ENCODE results near the gene CBFA2T2.

The CBFA2T2 gene

DNA sequence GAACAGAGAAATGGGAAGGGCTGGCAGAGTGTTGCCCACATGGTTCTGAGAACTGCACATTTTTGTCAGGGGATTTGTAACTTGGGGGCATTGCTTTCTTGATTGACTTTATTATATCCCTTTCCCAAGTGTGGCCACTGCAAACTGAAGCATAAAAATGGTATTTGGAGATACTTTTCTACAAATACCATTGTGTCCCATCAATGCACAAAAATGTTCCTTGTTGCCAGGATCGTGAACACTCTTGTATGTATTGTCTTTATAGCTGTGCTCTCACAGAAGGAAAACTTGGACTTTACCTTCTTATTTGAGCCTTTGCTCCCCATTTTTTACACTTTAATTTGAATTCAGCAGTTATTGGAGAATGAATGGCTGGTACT, 115.1 kb downstream of the CBFA2T2 start:
- Histone ChIP-seq H3K14ac (ENCODE audit: low read length) (no peak overlapping the region), H3K4me2 (ENCODE audit: low read length) (no peak overlapping the region), H3K9me3 (ENCODE audit: insufficient read depth, low read depth, low read length) (no peaks in the 10 kb centered on the region), H3K79me2 (ENCODE audit: control insufficient read depth, insufficient read depth, low read length, poor library complexity) (no peaks in the 10 kb centered on the region), H4K91ac (ENCODE audit: low read depth, low read length) (no peak overlapping the region), H3K18ac (ENCODE audit: low read length) (no peak overlapping the region), H4K8ac (ENCODE audit: low read depth, low read length) (no peak overlapping the region), H3K9ac (ENCODE audit: low read length) (no peak overlapping the region), H3K23ac (ENCODE audit: low read length) (no peak overlapping the region), H3K4me3 (ENCODE audit: low read depth, low read length) (no peak overlapping the region), H2AK5ac (ENCODE audit: low read length) (no peak overlapping the region), H2BK5ac (ENCODE audit: low read depth, low read length, poor library complexity) (no peak overlapping the region), H3K4me1 (ENCODE audit: control insufficient read depth in 1 of 2, insufficient read depth in 2 of 2, low read length in 2 of 2) (no peaks in the 10 kb centered on the region), H2AFZ (ENCODE audit: insufficient read depth, low read length, poor library complexity) (no peak overlapping the region), H2BK120ac (ENCODE audit: insufficient read depth, low read length, poor library complexity) (no peak overlapping the region), H3K27ac (ENCODE audit: low read depth, low read length) (no peak overlapping the region), H3K27me3 (ENCODE audit: insufficient read depth, low read length) (no peaks in the 10 kb centered on the region), H3K36me3 (ENCODE audit: control insufficient read depth in 1 of 2, insufficient read depth in 2 of 2, low read length in 2 of 2) (peaks cover 2 to 3% of the 10 kb centered on the region in 2 experiments), H3K79me1 (ENCODE audit: low read length) (no peaks in the 10 kb centered on the region), H3K4ac (ENCODE audit: low read depth, low read length) (no peak overlapping the region), H2BK12ac (ENCODE audit: low read length) (no peak overlapping the region), H4K12ac (ENCODE audit: low read depth, low read length) (no peak overlapping the region)
- WGBS (ENCODE audit: extremely low coverage, insufficient coverage, insufficient read length) = no CpG with 5 or more reads among the region's 1 CpG
- no peak for DNase-seq

DNA sequence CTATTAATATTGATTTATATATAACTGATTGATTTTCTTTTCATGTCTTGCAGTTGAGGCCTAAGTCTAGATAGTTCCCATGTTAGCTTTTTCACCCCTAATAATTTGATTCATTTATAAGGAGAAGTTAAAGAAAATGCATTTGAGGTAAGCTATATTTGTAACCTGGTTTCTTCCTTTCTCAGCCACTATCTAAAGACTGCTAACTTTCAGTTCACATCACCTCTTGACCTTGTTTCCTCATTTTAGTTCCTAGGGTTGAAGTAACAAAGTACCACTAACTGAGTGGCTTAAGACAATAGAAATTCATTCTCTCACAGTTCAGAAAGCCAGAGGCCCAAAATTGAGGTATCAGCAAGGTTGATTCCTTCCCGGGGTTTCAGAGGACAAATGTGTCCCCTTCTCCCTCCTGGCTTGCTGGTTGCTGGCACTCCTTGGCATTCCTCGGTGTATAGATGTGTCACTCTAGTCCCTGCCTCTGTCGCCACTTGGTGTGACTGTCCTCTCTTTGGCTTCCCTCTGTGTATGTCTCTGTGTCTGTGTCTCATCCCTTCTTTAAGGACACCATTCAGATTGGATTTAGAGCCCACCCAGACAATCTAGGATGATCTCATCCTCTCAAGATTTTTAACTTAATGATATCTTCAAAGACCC, 116.3 kb downstream of the CBFA2T2 start:
- Histone ChIP-seq H4K91ac (ENCODE audit: low read depth, low read length) (no peak overlapping the region), H3K27me3 (ENCODE audit: insufficient read depth, low read length) (no peaks in the 10 kb centered on the region), H3K23ac (ENCODE audit: low read length) (no peak overlapping the region), H2BK5ac (ENCODE audit: low read depth, low read length, poor library complexity) (no peak overlapping the region), H3K27ac (ENCODE audit: low read depth, low read length) (no peak overlapping the region), H2BK12ac (ENCODE audit: low read length) (no peak overlapping the region), H3K36me3 (ENCODE audit: control insufficient read depth in 1 of 2, insufficient read depth in 2 of 2, low read length in 2 of 2) (peaks cover 6 to 7% of the 10 kb centered on the region in 2 experiments), H2AFZ (ENCODE audit: insufficient read depth, low read length, poor library complexity) (no peak overlapping the region), H4K12ac (ENCODE audit: low read depth, low read length) (no peak overlapping the region), H2BK120ac (ENCODE audit: insufficient read depth, low read length, poor library complexity) (no peak overlapping the region), H3K4ac (ENCODE audit: low read depth, low read length) (no peak overlapping the region), H2AK5ac (ENCODE audit: low read length) (no peak overlapping the region), H3K9me3 (ENCODE audit: insufficient read depth, low read depth, low read length) (no peaks in the 10 kb centered on the region), H3K14ac (ENCODE audit: low read length) (no peak overlapping the region), H3K9ac (ENCODE audit: low read length) (no peak overlapping the region), H3K4me3 (ENCODE audit: low read depth, low read length) (no peak overlapping the region), H3K4me1 (ENCODE audit: control insufficient read depth in 1 of 2, insufficient read depth in 2 of 2, low read length in 2 of 2) (no peaks in the 10 kb centered on the region), H4K8ac (ENCODE audit: low read depth, low read length) (no peak overlapping the region), H3K4me2 (ENCODE audit: low read length) (no peak overlapping the region), H3K79me2 (ENCODE audit: control insufficient read depth, insufficient read depth, low read length, poor library complexity) (no peaks in the 10 kb centered on the region), H3K18ac (ENCODE audit: low read length) (no peak overlapping the region), H3K79me1 (ENCODE audit: low read length) (no peaks in the 10 kb centered on the region)
- WGBS (ENCODE audit: extremely low coverage, insufficient coverage, insufficient read length) = no CpG with 5 or more reads among the region's 3 CpGs
- no peak for DNase-seq

- Histone ChIP-seq H3K9ac (ENCODE audit: low read length) (no peak overlapping the region), H2BK12ac (ENCODE audit: low read length) (no peak overlapping the region), H3K79me2 (ENCODE audit: control insufficient read depth, insufficient read depth, low read length, poor library complexity) (no peaks in the 10 kb centered on the region), H3K79me1 (ENCODE audit: low read length) (no peaks in the 10 kb centered on the region), H4K12ac (ENCODE audit: low read depth, low read length) (no peak overlapping the region), H3K14ac (ENCODE audit: low read length) (no peak overlapping the region), H3K36me3 (ENCODE audit: control insufficient read depth in 1 of 2, insufficient read depth in 2 of 2, low read length in 2 of 2) (peaks cover 3 to 10% of the 10 kb centered on the region in 2 experiments), H3K23ac (ENCODE audit: low read length) (no peak overlapping the region), H2AK5ac (ENCODE audit: low read length) (no peak overlapping the region), H2BK120ac (ENCODE audit: insufficient read depth, low read length, poor library complexity) (no peak overlapping the region), H3K4me1 (ENCODE audit: control insufficient read depth in 1 of 2, insufficient read depth in 2 of 2, low read length in 2 of 2) (no peaks in the 10 kb centered on the region), H3K27me3 (ENCODE audit: insufficient read depth, low read length) (no peaks in the 10 kb centered on the region), H3K4me3 (ENCODE audit: low read depth, low read length) (no peak overlapping the region), H3K27ac (ENCODE audit: low read depth, low read length) (no peak overlapping the region), H3K4me2 (ENCODE audit: low read length) (no peak overlapping the region), H2BK5ac (ENCODE audit: low read depth, low read length, poor library complexity) (no peak overlapping the region), H3K18ac (ENCODE audit: low read length) (no peak overlapping the region), H3K4ac (ENCODE audit: low read depth, low read length) (no peak overlapping the region), H3K9me3 (ENCODE audit: insufficient read depth, low read depth, low read length) (no peaks in the 10 kb centered on the region), H4K91ac (ENCODE audit: low read depth, low read length) (no peak overlapping the region), H4K8ac (ENCODE audit: low read depth, low read length) (no peak overlapping the region), H2AFZ (ENCODE audit: insufficient read depth, low read length, poor library complexity) (no peak overlapping the region)
- DNase-seq = no peak
- no CpG with 5 or more reads among the region's 2 CpGs for WGBS (ENCODE audit: extremely low coverage, insufficient coverage, insufficient read length)
These were observed 119.6 kb downstream of the CBFA2T2 start for GRCh38 chr20:33609504-33609903.

- Histone ChIP-seq H2BK5ac (ENCODE audit: low read depth, low read length, poor library complexity) (no peak overlapping the region), H3K18ac (ENCODE audit: low read length) (no peak overlapping the region), H2AK5ac (ENCODE audit: low read length) (no peak overlapping the region), H3K79me1 (ENCODE audit: low read length) (no peaks in the 10 kb centered on the region), H2AFZ (ENCODE audit: insufficient read depth, low read length, poor library complexity) (no peak overlapping the region), H3K4me2 (ENCODE audit: low read length) (no peak overlapping the region), H3K14ac (ENCODE audit: low read length) (no peak overlapping the region), H3K36me3 (ENCODE audit: control insufficient read depth in 1 of 2, insufficient read depth in 2 of 2, low read length in 2 of 2) (peaks cover 5 to 12% of the 10 kb centered on the region in 2 experiments), H3K79me2 (ENCODE audit: control insufficient read depth, insufficient read depth, low read length, poor library complexity) (no peaks in the 10 kb centered on the region), H3K23ac (ENCODE audit: low read length) (no peak overlapping the region), H3K4me1 (ENCODE audit: control insufficient read depth in 1 of 2, insufficient read depth in 2 of 2, low read length in 2 of 2) (no peaks in the 10 kb centered on the region), H3K27ac (ENCODE audit: low read depth, low read length) (no peak overlapping the region), H3K4ac (ENCODE audit: low read depth, low read length) (no peak overlapping the region), H2BK120ac (ENCODE audit: insufficient read depth, low read length, poor library complexity) (no peak overlapping the region), H4K8ac (ENCODE audit: low read depth, low read length) (no peak overlapping the region), H3K9ac (ENCODE audit: low read length) (no peak overlapping the region), H3K4me3 (ENCODE audit: low read depth, low read length) (no peak overlapping the region), H3K9me3 (ENCODE audit: insufficient read depth, low read depth, low read length) (no peaks in the 10 kb centered on the region), H2BK12ac (ENCODE audit: low read length) (no peak overlapping the region), H4K12ac (ENCODE audit: low read depth, low read length) (no peak overlapping the region), H3K27me3 (ENCODE audit: insufficient read depth, low read length) (no peaks in the 10 kb centered on the region), H4K91ac (ENCODE audit: low read depth, low read length) (no peak overlapping the region)
- no peak for DNase-seq
- no CpG with 5 or more reads among the region's 5 CpGs for WGBS (ENCODE audit: extremely low coverage, insufficient coverage, insufficient read length)
These were observed 121.2 kb downstream of the CBFA2T2 start for GRCh38 chr20:33611106-33611505.

All from trophoblast cell (in vitro differentiated cells and primary cell).